HG03354 (cell line): Measurements from ENCODE around the gene IBA57.
"Not testable (repeated sequence)": the region's sequence is repeated elsewhere in the genome, so short reads cannot be mapped to it uniquely, and the experiment has no call there.

Experiments
- ATAC-seq: cut with Tn5 transposase; IDR thresholded peaks from one replicate; pipeline ENCODE4 v1.9.1; 2021; ENCODE audit warnings: mild to moderate bottlenecking; ENCODE audit not compliant: unreplicated experiment, poor library complexity, severe bottlenecking

Gene IBA57

GRCh38 chr1:228168563-228169270, 3.1 kb downstream of the IBA57 start:
- no peak for ATAC-seq

GRCh38 chr1:228169345-228169744, 3.7 kb downstream of the IBA57 start:
- no peak for ATAC-seq

- ATAC-seq, result no peak
Observed at GRCh38 chr1:228170666-228171065, 5.1 kb downstream of the IBA57 start.

- ATAC-seq, result no peak
Observed at GRCh38 chr1:228171221-228171891, 5.8 kb downstream of the IBA57 start.

GRCh38 chr1:228172591-228173527, 7.3 kb downstream of the IBA57 start:
- no peak for ATAC-seq

- ATAC-seq, result not testable (repeated sequence)
Observed at GRCh38 chr1:228173528-228174481, 8.2 kb downstream of the IBA57 start.

GRCh38 chr1:228174482-228175315, 9.1 kb downstream of the IBA57 start:
- no peak for ATAC-seq

GRCh38 chr1:228175316-228176023, 9.9 kb downstream of the IBA57 start:
- no peak for ATAC-seq

GRCh38 chr1:228176024-228176395, 10.4 kb downstream of the IBA57 start:
- no peak for ATAC-seq

- ATAC-seq, result no peak
Observed at GRCh38 chr1:228176461-228177182, 11.0 kb downstream of the IBA57 start.

- ATAC-seq, result no peak
Observed at GRCh38 chr1:228177183-228177475, 11.5 kb downstream of the IBA57 start.

GRCh38 chr1:228177721-228178710, 12.4 kb downstream of the IBA57 start:
- no peak for ATAC-seq

GRCh38 chr1:228178737-228179684, 13.4 kb downstream of the IBA57 start:
- no peak for ATAC-seq

GRCh38 chr1:228180271-228180958, 14.8 kb downstream of the IBA57 start:
- no peak for ATAC-seq
